Ramos (cell line): Measurements from ENCODE around the gene BANF1.

Source experiments
- in situ Hi-C: fragments of 300-500 bp; cut with MboI; formaldehyde crosslinking; loops from one replicate; pipeline ENCODE4 v1.14.3; 2022; ENCODE audit warnings: low sequenced_read_pairs; ENCODE audit not compliant: unreplicated experiment

BANF1 gene

DNA sequence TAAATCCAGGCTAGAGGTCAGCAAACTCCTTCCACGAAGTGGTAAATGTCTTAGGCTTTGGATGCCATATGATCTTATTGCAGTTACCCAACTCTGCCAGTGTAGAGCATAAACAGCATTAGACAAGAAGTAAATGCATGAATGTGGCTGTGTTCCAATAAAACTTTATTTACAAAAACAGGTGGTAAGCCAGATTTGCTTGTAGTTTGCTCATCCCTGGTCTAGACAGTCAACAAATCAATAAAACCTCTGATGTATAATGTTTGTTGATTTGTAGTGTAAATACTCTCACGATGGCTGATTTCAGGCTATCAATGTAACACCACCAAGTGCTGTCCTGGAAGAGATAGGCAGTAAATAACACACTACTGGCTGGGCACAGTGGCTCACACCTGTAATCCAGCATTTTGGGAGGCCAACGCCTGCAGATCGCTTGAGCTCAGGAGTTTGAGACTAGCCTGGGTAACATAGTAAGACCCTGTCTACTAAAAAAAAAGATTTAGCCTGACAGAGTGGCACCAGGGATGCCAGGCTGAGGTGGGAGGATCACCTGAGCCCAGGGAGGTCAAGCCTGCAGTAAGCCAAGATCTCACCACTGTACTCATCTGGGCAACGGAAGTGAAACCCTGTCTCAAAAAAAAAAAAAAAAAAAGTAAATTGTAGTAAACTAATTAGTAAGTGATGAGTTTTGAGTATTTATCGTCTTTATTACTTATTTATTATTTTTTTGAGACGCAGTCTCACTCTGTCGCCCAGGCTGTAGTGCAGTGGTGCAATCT, 30.8 kb downstream of the BANF1 start:
- in situ Hi-C loops = no loop called here

DNA sequence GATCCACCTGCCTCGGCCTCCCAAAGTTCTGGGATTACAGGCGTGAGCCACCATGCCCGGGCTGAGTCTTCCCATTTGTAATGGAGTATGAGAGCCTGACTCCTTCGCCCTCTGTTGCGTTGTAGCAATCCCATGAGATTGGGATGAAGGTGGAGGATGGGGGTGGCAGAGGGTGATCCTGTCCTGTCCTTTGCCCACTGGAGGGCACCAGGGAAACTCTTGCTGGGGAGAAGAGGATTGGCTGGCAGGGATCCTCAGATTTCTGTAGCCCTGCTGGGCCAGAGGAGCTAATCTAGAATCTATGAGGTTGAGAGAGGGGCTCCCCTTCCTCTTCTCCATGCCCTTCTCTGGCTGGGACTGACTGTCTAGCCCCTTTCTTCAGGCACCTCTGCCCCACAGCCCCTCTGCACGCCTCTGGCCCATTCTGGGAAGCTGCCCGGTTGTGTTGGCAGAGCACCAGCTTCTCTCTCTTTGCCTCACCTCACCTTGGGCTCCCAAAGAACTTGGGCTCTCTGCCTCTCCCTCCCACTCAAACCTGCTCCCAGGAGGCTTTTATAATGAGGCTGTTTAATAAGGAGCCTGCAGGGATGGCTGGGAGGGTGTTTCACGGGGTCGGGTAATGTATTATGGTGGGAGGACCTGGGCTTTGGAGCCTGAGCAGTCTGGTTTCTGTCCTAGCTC, 33.5 kb downstream of the BANF1 start:
- in situ Hi-C loops = no loop called here

DNA sequence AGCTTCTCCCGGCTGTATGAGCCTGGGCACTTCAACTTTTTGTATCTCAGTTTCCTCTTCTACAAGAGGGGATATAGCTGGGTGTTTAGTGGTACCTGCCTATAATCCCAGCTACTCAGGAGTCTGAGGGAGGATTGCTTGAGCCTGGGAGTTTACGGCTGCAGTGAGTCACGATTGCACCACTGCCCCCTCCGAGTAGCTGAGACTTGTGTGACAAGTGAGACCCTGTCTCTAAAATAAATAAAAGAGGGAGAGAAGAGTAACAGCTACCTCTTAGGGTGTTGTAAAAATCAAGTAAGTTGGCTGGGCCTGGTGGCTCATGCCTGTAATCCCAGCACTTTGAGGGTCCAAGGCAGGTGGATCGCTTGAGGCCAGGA, 34.0 kb downstream of the BANF1 start:
- in situ Hi-C loops = no loop called here

DNA sequence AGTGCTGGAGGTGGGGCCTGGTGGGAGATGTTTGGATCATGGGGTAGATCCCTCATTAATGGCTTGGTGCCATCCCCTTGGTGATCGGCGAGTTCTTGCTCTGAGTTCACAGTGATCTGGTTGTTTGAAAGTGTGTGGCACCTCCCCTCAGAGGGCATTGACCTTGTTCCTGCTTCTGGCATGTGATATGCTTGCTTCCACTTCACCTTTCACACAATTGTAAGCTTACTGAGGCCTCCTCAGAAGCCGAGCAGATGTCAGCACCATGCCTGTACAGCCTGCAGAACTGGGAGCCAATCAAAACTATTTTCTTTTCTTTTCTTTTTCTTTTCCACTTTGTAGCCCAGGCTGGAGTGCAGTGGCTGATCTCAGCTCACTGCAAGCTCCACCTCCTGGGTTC, 35.0 kb downstream of the BANF1 start:
- in situ Hi-C loops = no loop called here

DNA sequence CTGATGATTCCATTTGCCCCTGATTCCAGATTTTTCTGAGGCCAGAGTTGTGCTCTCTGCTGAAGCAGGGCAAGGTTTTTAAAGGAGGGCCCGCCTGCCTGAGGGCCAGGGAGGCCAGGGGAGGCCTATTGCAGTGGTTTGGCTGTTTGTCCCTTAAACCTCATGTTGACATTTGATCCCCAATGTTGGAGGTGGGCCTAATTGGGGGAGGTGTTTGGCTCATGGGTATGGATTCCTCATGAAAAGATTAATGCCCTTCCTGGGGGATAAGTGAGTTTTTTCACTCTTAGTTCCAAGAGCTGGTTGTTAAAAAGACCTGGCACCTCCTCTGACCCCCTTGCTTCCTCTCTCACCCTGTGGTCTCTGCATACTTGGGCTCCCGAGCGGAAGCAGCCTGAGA, 37.5 kb downstream of the BANF1 start:
- in situ Hi-C loops = no loop called here

DNA sequence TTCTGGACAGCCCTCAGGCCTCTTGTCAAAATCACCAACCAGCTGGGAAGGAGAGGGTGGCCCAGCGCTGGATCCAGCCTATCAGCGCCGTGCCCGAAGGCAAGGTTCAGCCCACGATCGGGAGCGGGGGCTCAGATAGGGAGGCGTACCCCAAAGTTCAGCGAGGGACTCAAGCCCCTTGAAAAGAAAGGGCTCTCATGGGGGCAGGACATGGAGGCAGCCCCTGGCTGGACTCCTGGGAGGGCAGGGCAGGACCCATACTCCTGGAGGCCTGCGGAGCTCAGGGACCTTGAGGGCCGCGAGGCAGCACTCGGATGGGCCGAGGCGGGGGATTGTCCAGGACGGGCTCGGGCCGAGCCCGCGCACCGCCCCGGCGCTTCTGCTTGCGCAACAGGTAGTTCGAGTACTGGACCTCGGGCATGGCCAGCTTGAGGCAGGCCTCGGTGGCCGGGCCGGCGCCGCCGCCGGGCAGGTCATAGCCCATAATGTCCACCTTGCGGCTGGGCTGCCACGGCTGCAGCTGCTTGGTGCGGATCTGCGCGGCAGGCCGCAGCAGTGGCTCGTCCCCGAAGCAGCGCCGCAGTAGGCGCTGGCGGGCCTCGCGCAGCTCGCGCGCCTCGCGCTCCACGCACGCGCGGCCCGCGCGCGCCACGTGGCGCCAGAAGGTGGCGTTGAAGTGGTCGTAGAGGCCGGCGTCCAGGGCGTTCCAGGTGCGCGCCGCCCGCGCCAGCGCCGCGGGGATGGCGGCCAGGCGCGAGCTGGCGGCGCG, 40.1 kb downstream of the BANF1 start:
- in situ Hi-C loops = no loop called here

DNA sequence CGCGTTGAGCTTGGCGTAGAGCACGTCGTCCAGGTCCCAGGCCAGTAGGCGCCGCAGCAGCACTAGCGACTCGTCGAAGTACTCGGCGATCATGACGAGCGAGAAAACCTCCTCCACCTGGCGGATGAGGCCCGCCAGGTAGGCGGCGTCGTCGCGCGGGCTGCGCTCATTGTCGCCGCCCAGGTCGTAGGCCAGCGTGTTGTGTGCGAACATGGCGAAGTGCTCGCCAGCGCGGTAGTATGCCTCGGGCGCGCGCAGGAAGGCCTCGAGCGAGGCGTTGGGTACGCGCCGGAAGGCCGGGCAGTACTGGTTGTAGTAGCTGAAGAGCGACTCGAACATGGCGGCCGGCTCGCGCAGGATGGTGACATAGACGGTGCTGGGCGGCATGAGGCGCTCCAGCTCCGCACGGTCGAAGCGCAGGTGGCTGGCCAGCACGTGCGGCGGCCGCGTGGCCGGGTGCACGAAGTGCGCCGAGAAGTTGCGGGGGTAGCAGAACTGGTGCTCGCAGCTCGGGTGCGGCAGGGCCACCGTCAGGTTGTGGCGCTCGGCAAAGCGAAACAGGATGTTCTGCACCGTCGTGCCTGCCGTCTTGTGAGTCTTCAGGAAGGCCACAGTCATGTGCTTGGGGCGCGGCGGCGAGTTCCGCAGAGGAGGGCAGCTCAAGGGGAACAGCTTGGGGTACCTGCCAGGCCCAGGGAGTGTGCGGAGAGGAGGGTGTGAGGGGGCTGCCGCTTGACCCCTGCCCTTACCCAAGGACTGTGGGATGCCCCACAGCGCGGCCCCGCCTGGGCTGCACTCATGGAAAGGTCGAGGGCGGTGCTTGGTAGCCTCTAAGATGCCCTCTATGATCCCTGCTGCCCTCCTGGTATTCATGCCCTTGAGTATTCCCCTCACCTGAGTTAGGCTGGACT, 40.9 kb downstream of the BANF1 start:
- in situ Hi-C loops = no loop called here

DNA sequence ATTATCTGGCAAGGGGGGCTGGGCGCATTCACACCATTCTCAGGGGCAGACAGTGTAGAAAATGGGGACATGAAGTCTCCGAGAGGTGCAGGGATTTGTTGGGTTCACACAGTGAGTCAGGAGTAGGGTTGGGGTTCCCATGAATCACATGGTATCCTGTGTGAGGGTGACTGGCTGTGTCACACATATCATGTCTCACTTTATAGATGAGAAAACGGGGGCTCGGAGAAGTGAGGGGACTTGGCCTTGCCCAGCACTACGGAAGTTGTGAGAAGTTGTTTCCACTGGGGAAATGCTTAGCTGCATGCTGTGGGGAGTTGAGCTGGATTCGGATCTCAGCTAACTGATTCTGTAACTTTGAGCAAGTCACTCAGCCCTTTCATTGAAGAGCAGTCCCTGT, 42.5 kb downstream of the BANF1 start:
- in situ Hi-C loops = no loop called here

DNA sequence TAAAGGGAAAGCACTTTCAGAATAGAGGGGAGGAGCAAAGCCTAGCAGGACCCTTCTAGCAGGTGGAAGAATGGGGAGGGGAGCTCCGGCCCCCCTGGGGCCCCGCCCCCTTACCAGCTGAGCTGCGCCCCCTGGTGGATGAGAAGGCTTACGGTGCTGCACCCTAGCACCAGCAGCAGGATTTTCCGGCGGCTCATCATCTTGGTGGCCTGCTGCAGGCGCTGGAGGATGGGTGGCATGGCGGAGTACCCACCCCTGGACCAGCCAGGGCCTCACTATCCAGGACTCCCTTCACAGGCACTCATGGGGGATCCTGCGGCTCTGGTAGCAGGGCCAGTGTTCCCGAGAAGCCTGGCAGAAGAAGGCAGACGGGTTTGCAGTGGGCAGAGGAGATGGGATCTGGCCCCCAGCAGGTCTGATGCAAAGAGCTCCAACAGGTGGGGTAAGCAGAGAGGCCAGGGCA, 42.9 kb downstream of the BANF1 start:
- in situ Hi-C loops = no loop called here

DNA sequence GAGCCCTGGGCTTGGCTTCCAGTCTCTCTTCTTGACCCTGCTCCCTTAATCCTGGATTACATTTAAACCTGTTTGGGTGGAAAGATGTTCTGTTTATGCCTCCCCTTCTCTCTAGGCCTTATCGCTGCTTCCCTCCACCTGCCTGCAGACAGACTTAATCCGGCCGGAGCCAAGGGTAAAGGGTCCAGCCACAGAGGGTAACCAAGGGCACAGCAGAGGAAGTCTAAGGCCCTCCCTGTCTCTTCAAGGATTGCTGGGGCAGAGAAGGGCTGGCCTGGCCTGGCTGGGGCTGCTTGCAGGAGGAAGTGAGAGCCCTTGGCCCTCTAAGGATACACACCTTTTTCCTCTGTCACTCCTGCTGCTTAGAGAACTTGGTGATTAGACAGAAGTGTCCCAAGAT, 44.6 kb downstream of the BANF1 start:
- in situ Hi-C loops = no loop called here

DNA sequence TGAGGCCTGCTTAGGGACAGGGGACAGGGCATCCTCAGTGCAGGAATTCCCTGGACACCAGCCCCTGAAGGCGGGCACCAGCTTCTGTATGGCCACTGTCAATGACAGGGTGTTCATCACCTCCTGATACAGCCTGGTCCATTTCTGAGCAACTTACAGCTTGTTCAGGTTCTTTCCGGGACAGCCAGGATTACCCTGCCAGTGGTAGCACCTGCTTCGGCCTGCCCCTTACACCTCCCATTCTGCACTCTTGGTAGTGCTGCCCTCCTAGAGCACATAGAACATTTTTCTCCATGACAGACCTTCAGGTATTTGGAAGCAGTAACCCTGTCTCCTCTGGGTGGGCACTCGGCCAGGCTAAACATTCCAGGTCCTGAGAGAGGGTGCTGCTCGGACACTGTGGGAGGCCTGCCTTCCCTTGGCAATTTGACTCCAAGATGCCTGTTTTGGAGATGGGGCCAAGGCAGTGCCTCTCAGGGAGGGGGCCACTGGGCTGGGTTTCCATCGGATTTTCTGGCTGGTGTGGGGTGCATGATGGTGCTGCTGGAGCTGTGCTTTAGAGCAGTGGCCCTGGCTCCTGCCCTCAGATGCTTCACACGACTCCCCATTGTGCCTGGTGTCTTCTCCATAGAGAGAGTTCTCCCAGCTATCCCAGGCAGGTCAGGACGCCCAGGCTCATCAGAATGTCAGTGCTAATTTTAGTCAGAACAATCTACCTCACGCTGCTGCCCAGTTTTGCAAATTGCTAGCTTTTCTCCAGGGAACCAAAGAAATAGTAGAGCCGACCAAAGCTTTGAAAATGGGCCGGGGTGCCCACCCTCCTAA, 45.5 kb downstream of the BANF1 start:
- in situ Hi-C loops = no loop called here

DNA sequence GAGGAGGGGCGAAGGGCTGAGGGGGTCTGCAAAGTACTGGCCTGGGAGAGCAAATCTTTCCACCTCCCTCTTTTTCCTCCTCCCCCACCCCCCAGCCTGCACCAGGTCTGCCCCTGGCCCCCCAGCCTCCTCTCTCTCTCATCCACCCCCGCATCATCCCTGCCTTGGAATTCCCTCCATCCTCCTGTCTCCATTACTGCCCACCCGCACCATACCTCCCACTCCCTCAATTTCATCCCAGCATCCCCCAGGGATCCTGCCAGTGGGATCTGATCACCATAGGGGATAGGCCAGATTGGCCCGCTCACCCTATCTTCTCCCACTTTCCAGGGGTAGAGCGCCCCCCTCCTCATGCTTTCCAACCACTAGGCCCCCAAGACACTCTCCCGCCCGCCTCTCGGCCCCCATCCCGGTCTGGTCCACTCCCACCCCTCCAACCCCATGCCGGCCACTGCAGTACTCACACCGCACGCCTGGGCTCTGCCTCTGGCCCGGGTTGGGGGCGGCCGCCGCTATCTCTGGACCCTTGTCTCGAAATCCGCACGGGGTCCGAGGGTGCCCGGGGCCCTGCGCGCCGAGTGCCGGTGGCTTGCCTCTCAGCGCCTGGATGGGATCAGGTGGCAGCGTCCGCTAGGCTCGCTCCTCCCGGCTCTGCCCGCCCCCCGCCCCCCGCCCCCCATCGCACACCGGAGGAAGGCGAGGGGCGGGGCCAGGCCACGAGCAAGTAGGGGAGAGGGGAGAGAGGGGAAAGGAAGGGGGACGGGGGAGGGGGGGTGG, 46.4 kb downstream of the BANF1 start, which contains the start of gene GAL3ST3:
GAL3ST3 (minus strand) TSS at position 615 of the 777 bp plus-strand sequence. CDS start 3,746 bp downstream, outside the sequence.
- in situ Hi-C loops = no loop called here

DNA sequence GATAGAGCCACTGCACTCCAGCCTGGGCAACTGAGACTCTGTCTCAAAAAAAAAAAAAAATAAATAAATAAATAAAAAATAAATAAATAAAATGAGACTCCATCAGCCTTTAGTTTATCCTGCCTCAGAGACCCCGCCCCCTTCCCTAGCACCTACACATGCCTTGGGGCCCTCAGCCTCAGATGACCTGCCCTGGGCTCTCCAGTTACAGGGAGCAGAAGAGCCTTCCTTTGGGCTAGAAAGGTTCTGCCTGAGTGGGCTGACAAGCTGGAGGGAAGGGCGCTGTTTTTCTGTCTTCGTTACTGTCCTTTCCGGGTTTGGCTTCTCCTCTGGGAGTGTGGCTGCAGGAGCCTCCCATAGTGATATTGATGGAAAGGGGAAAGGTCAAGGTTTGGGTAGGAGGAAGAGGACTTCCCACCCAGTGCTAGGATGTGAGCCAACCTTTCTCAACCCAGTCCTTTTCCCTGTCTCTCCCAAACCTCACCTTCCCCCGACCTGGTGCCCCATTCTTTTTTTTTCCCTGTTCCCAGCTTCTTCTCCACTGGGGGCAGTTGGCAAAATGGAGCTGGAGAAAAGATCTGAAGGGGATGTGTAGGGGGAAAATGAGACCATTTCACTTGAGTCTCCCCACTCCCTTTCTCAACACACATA, 48.4 kb downstream of the BANF1 start:
- in situ Hi-C loops = no loop called here

DNA sequence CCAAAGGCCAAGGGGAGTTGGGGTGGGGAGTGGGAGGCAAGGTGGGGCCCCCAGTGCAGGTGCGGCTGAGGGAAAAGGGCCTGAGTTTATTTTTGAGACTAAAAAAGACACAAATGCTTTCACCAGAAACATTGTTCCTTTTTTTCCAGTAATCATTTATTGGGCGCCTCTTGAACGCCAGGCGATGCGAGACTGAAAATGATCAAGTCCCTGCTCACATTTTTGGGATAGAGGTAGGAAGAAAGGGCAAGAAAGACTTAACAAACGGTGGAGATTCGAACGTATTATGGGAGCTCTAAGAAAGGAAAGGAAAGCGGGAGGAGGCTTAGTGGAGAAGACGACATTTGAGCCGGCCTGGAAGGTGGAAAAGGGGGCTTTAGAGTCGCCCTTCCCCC, 49.1 kb downstream of the BANF1 start:
- in situ Hi-C loops = no loop called here

DNA sequence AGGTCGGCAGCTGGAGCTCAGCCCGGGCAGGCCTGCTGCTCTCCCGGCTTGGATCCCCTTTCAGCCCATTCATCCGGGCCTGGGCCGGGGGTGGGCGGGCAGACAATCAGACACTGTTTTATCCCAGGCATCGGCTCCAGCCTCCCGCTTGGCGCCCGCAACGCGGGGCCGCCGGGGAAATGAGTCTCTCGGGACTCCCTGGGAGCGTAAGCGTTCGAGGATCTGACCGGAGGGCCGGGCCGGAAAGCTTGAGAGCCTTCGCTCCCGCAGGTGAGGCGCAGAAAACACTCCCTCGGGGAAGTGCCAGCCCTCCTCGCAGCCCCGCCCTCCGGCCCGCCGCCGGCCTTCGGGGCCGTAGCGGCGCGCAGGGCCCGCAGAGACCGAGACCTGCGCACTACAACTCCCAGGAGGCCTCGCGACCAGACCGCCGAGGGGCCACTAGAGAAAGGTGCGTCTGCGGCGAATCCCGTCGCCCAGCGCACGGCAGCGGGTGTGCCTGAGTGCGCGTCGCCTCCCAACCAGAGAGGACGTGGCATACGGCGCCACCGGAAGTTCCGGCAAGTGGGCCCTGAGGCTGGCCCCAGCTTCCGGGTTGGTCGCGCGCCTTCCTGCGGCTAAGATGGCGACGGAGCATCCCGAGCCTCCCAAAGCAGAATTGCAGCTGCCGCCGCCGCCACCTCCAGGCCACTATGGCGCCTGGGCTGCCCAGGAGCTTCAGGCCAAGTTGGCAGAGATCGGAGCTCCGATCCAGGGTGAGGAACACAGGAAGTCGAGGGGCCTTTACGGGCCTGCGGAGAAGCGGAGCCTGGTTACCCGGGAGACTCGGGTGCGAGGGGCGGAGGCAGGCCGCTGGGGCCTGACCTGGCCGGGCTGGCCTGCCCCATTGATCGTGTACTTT, 49.7 kb downstream of the BANF1 start, which contains the start of gene SF3B2:
SF3B2 (plus strand) TSS at position 599 of the 898 bp plus-strand sequence; CDS start at position 620, 21 bp downstream.
- in situ Hi-C loops = no loop called here

DNA sequence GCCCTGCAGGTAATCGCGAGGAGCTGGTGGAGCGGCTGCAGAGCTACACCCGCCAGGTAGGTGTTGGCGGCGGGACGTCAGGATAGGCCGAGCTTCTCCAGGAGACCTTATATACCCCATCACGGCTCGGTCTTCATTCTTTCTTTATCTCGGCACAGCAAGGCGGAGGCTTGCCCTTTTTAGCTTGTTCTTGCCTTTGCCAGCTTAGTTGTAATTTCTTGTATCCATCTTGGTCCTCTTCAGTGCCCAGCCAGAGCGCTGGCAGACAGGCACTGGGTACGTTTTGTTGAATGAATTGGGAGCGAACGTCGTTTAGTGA, 50.3 kb downstream of the BANF1 start:
- in situ Hi-C loops = no loop called here
